Mucosa of rectum (tissue), 2 donors: Measurements from ENCODE around the gene MYOZ2.
"Not testable (repeated sequence)": the region's sequence is repeated elsewhere in the genome, so short reads cannot be mapped to it uniquely, and the experiment has no call there.

Experiments used
- H3K27ac ChIP-seq, 2 donors: one replicate each; pipeline ENCODE4 v1.7.0; 2013; ENCODE audit warnings: inconsistent platforms in 2 of 2, low read depth in 2 of 2, low read length in 2 of 2
- H3K27me3 ChIP-seq, 2 donors: one replicate each; pipeline ENCODE4 v1.7.0; 2013; ENCODE audit warnings: low read length in 2 of 2; ENCODE audit not compliant: control insufficient read depth in 2 of 2, insufficient read depth in 2 of 2
- H3K36me3 ChIP-seq, 2 donors: one replicate each; pipeline ENCODE4 v1.7.0; 2013; ENCODE audit warnings: low read length in 2 of 2; ENCODE audit not compliant: control insufficient read depth in 2 of 2, insufficient read depth in 2 of 2
- H3K4me1 ChIP-seq, 2 donors: one replicate each; pipeline ENCODE4 v1.7.0; 2013; ENCODE audit warnings: low read length in 2 of 2, mild to moderate bottlenecking in 1 of 2; ENCODE audit not compliant: control insufficient read depth in 2 of 2, insufficient read depth in 2 of 2
- H3K4me3 ChIP-seq, 2 donors: one replicate each; pipeline ENCODE4 v1.7.0; 2013; ENCODE audit warnings: low read length in 2 of 2
- H3K9ac ChIP-seq, 2 donors: one replicate each; pipeline ENCODE4 v1.7.0; 2013; ENCODE audit warnings: low read length in 2 of 2, low read depth in 1 of 2, mild to moderate bottlenecking in 1 of 2
- H3K9me3 ChIP-seq, 2 donors: one replicate each; pipeline ENCODE4 v1.7.0; 2013; ENCODE audit warnings: low read length in 2 of 2; ENCODE audit not compliant: control insufficient read depth in 2 of 2
- donor health status: healthy.
- donor health status: Normal muscosa, but diverticular disease.

MYOZ2 gene

DNA sequence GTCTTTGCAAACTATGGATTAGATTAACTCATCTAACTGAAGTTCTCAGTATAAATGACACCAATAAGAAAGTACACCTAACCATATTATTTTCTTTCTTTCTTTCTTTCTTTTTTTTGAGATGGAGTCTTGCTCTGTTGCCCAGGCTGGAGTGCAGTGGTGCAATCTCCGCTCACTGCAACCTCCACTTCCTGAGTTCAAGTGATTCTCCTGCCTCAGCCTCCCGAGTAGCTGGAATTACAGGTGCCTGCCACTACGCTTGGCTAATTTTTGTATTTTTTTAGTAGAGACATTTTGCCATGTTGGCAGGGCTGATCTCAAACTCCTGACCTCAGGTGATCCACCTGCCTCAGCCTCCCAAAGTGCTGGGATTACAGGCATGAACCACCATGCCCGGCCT, 5.7 kb downstream of the MYOZ2 start:
- not testable (repeated sequence) for H3K9me3 ChIP-seq, H3K36me3 ChIP-seq, H3K27ac ChIP-seq, H3K4me3 ChIP-seq, H3K27me3 ChIP-seq, H3K4me1 ChIP-seq, H3K9ac ChIP-seq

DNA sequence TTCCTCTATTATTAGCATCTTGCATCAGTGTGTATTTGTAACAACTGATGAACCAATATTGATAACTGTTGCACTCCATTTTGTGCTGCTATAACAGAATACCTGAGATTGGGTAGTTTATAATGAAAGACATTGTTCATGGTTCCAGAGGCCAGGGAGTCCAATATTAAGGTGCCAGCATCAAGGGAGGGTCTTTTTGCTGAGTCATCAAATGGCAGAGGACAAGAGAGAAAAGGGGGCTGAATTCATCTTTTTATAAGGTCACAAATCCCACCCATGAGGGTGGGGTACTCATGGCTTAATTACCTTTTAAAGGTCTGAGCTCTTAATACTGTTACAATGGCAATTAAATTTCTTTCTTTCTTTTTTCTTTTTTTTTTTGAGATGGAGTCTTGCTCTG, 7.2 kb downstream of the MYOZ2 start:
- H3K9me3 ChIP-seq, result no peaks in the 10 kb centered on the region
- H3K36me3 ChIP-seq, result no peaks in the 10 kb centered on the region
- peaks cover 0 to 7% of the 10 kb centered on the region in 2 donors for H3K4me1 ChIP-seq
- H3K4me3 ChIP-seq, result no peak overlapping the region
- H3K27ac ChIP-seq, result no peak overlapping the region
- no peak overlapping the region for H3K9ac ChIP-seq
- H3K27me3 ChIP-seq, result no peaks in the 10 kb centered on the region

DNA sequence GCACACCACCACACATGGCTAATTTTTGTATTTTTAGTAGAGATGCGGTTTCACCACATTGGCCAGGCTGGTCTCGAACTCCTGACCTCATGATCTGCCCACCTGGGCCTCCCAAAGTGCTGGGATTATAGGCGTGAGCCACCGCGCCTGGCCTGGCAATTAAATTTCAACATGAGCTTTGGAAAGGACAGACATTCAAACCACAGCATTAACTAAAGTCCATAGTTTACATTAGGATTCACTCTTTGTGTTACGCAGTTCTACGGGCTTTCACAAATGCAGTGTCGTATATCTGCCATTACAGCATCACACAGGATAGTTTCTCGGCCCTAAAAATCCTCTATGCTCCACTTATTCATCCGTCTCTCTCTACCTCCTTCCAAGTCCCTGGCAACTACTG, 7.7 kb downstream of the MYOZ2 start:
- not testable (repeated sequence) for H3K4me3 ChIP-seq, H3K9ac ChIP-seq, H3K36me3 ChIP-seq, H3K27ac ChIP-seq, H3K4me1 ChIP-seq, H3K9me3 ChIP-seq, H3K27me3 ChIP-seq

DNA sequence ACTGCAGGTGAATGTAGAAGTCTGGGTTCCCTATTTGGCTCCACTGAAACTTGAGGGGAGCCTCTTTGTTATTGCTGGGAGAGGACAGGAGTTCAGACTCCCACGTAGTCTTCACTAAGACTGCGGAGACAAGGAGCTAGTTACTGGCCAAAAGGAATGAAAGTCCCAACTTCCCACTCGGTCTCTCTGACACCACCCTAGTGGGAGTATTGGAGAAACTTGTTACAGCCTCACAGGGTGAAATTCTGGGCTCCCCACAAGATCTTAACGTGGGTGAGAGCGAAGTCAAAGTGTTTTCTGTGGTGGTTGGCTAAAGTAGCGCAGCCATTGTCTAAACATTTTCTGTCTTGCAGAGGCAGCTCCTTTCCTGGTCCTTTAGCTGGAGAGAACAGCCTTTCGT, 13.5 kb downstream of the MYOZ2 start:
- H3K27ac ChIP-seq, result no peak overlapping the region
- no peak overlapping the region for H3K9ac ChIP-seq
- H3K27me3 ChIP-seq, result no peaks in the 10 kb centered on the region
- H3K36me3 ChIP-seq, result no peaks in the 10 kb centered on the region
- H3K4me1 ChIP-seq, result no peaks in the 10 kb centered on the region
- H3K9me3 ChIP-seq, result no peaks in the 10 kb centered on the region
- no peak overlapping the region for H3K4me3 ChIP-seq

DNA sequence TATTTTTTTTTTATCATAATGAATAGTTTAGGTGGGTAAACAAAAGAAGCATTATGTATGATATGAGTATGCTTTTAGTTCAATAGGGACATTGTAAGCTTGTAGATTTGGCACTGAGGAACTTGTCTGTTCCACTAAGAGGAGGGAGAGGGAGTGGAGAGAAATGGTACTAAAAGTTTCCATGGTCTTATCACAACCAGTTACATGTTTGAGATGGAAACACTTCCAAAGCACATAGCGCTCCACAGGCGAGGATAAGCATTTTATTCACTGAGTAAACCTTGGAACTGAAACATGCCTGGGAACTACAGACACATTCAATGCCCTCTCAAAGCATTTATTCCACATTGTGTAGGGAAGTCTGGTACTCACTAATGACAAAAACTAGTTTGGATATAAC, 15.5 kb downstream of the MYOZ2 start:
- no peak overlapping the region for H3K4me3 ChIP-seq
- no peaks in the 10 kb centered on the region for H3K9me3 ChIP-seq
- H3K27ac ChIP-seq, result no peak overlapping the region
- no peaks in the 10 kb centered on the region for H3K36me3 ChIP-seq
- no peaks in the 10 kb centered on the region for H3K4me1 ChIP-seq
- H3K9ac ChIP-seq, result no peak overlapping the region
- no peaks in the 10 kb centered on the region for H3K27me3 ChIP-seq

DNA sequence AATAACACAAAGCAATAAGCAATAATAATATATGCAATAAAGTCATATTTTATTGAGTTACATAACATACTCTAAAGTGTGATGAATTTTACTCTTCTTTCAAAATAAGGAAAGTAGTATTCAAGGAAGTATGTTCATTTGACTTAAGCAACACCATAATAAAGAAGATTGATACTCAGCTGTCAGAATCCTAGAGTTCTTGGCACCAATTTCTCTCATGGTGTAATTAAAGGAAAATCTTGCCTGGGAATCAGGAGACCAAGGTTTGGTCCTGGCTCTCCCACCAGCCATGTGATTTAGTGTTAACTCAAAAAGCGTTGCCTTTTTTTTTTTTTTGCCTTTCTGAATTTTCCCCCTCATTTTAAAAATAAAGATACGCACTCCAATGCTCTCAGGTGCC, 17.1 kb downstream of the MYOZ2 start:
- Histone ChIP-seq H3K27ac (no peak overlapping the region), H3K9me3 (no peaks in the 10 kb centered on the region), H3K27me3 (no peaks in the 10 kb centered on the region), H3K9ac (no peak overlapping the region), H3K4me3 (no peak overlapping the region), H3K36me3 (no peaks in the 10 kb centered on the region), H3K4me1 (no peaks in the 10 kb centered on the region)

DNA sequence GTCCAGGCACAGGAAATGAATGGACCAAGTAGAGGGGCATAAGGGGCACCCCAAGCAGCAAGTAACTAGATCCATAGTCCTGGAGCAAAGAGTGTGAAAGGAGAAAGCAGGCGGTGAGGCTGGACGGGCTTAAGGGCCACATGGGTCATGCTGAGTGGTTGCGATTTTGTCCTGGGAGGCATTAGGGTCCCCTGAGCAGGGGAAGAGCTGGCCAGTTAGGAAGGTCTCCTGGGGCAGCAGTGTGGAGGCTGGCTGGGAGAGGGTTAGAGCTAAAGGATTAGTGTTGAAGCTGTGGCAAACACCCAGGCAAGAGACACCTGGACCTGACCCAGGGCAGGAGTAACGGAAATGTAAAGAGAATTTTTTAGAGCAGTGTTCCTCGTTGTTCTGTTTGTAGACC, 26.5 kb downstream of the MYOZ2 start:
- no peak overlapping the region for H3K9ac ChIP-seq
- H3K4me3 ChIP-seq, result no peak overlapping the region
- no peaks in the 10 kb centered on the region for H3K9me3 ChIP-seq
- no peaks in the 10 kb centered on the region for H3K4me1 ChIP-seq
- H3K27me3 ChIP-seq, result no peaks in the 10 kb centered on the region
- H3K36me3 ChIP-seq, result no peaks in the 10 kb centered on the region
- H3K27ac ChIP-seq, result no peak overlapping the region

DNA sequence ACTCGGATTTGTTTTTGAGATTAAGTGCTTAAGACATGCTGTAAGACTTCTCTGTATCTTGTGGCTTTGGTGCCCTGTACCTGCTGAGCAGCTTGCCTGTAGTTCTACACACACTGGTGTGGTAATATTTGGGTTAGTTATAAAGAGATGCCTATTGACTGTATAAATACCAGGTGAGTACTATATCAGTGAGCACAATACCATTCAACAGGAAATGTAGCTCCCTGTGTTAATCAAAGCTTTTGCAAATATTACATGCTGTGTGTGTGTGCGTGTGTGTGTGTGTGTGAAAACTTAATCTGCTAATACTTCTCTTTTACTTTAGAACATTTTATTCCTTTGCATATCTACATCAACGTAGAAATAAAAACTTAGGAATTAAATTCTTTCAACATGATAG, 30.1 kb downstream of the MYOZ2 start:
- Histone ChIP-seq H3K4me3 (no peak overlapping the region), H3K9ac (no peak overlapping the region), H3K4me1 (no peaks in the 10 kb centered on the region), H3K9me3 (no peaks in the 10 kb centered on the region), H3K36me3 (no peaks in the 10 kb centered on the region), H3K27me3 (no peaks in the 10 kb centered on the region), H3K27ac (no peak overlapping the region)

DNA sequence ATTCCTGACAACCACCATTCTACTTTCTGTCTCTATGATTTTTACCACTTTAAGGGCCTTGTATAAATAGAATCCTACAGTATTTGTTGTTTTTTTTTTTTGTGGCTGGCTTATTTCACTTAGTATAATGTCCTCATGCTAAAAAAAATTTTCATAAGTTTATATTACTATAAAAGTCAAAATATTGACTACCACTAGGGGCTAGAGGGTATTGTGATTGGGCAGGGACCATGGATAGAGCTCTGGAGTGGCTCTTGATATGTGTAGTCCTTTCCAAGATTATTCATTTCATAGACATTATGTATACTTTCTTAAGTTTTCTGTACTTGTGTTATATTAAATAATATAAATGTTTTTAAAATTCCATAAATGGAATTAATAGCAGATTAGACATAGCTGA, 34.6 kb downstream of the MYOZ2 start:
- H3K4me3 ChIP-seq, result no peak overlapping the region
- H3K4me1 ChIP-seq, result no peaks in the 10 kb centered on the region
- H3K9me3 ChIP-seq, result no peaks in the 10 kb centered on the region
- H3K27me3 ChIP-seq, result no peaks in the 10 kb centered on the region
- no peak overlapping the region for H3K27ac ChIP-seq
- no peak overlapping the region for H3K9ac ChIP-seq
- no peaks in the 10 kb centered on the region for H3K36me3 ChIP-seq

DNA sequence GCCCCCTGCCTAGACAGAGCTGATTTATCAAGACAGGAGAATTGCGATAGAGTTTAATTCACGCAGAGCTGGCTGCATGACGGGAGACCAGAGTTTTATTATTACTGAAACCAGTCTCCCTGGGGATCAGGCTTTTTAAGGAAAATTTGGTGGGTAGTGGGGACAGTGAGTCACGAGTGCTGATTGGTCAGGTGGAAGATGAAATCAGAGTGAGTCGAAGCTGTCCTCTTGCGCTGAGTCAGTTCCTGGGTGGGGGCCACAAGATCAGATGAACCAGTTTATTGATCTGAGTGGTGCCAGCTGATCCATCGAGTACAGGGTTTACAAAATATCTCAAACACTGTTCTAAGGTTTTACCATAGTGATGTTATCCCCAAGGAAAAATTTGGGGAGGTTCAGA, 36.6 kb downstream of the MYOZ2 start:
- H3K9ac ChIP-seq, result no peak overlapping the region
- no peak overlapping the region for H3K4me3 ChIP-seq
- no peaks in the 10 kb centered on the region for H3K4me1 ChIP-seq
- H3K27me3 ChIP-seq, result no peaks in the 10 kb centered on the region
- H3K36me3 ChIP-seq, result no peaks in the 10 kb centered on the region
- no peaks in the 10 kb centered on the region for H3K9me3 ChIP-seq
- no peak overlapping the region for H3K27ac ChIP-seq

DNA sequence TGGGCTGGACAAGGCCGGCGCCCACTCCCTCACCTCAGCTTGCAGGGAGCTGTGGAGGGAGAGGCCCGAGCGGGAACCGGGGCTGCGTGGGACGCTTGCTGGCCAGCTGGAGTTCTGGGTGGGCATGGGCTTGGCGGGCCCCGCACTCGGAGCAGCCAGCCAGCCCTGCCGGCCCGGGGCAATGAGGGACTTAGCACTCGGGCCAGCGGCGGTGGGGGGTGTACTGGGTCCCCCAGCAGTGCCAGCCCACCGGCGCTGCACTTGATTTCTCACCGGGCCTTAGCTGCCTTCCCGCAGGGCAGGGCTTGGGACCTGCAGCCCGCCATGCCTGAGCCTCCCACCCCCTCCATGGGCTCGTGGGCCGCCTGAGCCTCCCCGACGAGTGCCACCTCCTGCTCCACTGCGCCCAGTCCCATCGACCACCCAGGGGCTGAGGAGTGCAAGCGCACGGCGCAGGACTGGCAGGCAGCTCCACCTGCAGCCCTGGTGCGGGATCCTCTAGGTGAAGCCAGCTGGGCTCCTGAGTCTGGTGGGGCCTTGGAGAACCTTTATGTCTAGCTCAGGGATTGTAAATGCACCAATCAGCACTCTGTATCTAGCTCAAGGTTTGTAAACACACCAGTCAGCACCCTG, 38.2 kb downstream of the MYOZ2 start:
- not testable (repeated sequence) for H3K9me3 ChIP-seq, H3K4me3 ChIP-seq, H3K36me3 ChIP-seq

More for the DNA sequence above, 38.2 kb downstream of the MYOZ2 start:
- H3K27me3 ChIP-seq, H3K9ac ChIP-seq, H3K4me1 ChIP-seq, H3K27ac ChIP-seq: not testable (repeated sequence)
